ENCODE measurements around the gene VPS35. TPM values are rescaled to one million over a fixed set of nuclear protein-coding genes. Genes with fewer than 3 reads are reported as not detected.

Gene VPS35
- total RNA-seq, 2 donors from 2014 or later: 14.5 to 40.5 TPM

- H3K4me1 ChIP-seq: no peaks in the 10 kb centered on the region
- WGBS, 2 donors: 81 to 90% methylated on average over 4 of the region's 4 CpGs
- no peaks in the 10 kb centered on the region for H3K27me3 ChIP-seq
- no peaks in the 10 kb centered on the region for H3K9me3 ChIP-seq
- DNase-seq: no peak
- ATAC-seq: no peak
- no peak overlapping the region for H3K4me3 ChIP-seq
- H3K27ac ChIP-seq: no peak overlapping the region
- H3K36me3 ChIP-seq (replicated peaks in 1 of 2; ENCODE audit: insufficient read depth in 1 of 2, low read depth in 2 of 2): no peaks in the 10 kb centered on the region
- intact Hi-C loops (cut with DNase I): no loop called here
- no peak for TF ChIP-seq POLR2A (IDR thresholded peaks at IDR 0.05)
- TF ChIP-seq, protein P1, sequence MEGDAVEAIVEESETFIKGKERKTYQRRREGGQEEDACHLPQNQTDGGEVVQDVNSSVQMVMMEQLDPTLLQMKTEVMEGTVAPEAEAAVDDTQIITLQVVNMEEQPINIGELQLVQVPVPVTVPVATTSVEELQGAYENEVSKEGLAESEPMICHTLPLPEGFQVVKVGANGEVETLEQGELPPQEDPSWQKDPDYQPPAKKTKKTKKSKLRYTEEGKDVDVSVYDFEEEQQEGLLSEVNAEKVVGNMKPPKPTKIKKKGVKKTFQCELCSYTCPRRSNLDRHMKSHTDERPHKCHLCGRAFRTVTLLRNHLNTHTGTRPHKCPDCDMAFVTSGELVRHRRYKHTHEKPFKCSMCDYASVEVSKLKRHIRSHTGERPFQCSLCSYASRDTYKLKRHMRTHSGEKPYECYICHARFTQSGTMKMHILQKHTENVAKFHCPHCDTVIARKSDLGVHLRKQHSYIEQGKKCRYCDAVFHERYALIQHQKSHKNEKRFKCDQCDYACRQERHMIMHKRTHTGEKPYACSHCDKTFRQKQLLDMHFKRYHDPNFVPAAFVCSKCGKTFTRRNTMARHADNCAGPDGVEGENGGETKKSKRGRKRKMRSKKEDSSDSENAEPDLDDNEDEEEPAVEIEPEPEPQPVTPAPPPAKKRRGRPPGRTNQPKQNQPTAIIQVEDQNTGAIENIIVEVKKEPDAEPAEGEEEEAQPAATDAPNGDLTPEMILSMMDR (IDR thresholded peaks at IDR 0.05): no peak
These were observed 12.6 kb upstream of the VPS35 start for GRCh38 chr16:46701615-46702014.

DNA sequence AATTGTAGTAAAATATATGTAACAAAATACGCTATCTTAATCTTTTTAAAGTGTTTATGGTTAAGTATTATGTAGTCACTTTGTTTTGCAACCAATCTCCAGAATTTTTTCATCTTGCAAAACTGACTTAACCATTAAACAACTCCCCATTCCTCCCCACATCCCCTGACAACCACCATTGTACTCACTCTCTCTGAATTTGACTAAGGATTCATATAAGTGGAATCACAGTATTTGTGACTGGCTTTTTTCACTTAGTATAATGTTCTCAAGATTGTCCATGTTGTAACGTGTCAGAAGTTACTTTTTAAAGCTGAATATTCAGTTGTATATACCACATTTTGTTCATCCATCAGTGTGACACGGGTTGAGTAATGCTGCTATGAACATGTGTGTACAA lies 11.1 kb upstream of the VPS35 start:
- WGBS, 2 donors: 89 to 98% methylated on average over 3 of the region's 3 CpGs
- H3K36me3 ChIP-seq (replicated peaks in 1 of 2; ENCODE audit: insufficient read depth in 1 of 2, low read depth in 2 of 2): no peaks in the 10 kb centered on the region
- no peak overlapping the region for H3K4me3 ChIP-seq
- no peak for DNase-seq
- no peaks in the 10 kb centered on the region for H3K27me3 ChIP-seq
- no peak overlapping the region for H3K27ac ChIP-seq
- TF ChIP-seq POLR2A (IDR thresholded peaks at IDR 0.05): no peak
- TF ChIP-seq, protein P1 (IDR thresholded peaks at IDR 0.05): no peak
- H3K4me1 ChIP-seq: no peaks in the 10 kb centered on the region
- no peaks in the 10 kb centered on the region for H3K9me3 ChIP-seq
- intact Hi-C loops (cut with DNase I): no loop called here
- no peak for ATAC-seq

GRCh38 chr16:46696957-46697356 lies 8.0 kb upstream of the VPS35 start:
- 33 to 52% methylated on average over 3 of the region's 3 CpGs for WGBS, 2 donors
- DNase-seq: no peak
- no peaks in the 10 kb centered on the region for H3K27me3 ChIP-seq

DNA sequence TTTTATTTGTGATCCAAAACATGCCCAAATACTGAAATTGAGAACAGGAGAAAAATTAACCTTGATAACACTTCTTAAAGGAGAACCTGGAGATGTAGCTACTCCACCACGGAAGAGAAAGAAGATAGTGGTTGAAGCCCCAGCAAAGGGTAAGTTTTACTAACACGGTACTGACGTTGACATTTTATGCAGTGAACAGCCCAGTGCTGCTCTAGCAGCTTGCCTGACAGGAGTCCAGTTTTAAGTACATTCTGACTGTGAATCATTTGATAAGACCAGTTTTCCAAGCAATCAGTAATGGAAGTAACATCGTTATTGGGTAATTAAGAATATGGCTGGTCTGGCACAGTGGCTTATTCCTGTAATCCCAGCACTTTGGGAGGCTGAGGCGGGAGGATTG lies 7.0 kb upstream of the VPS35 start:
- Histone ChIP-seq H3K4me3 (no peak overlapping the region), H3K4me1 (no peaks in the 10 kb centered on the region), H3K27me3 (no peaks in the 10 kb centered on the region), H3K9me3 (no peaks in the 10 kb centered on the region), H3K27ac (no peak overlapping the region), H3K36me3 (replicated peaks in 1 of 2; ENCODE audit: insufficient read depth in 1 of 2, low read depth in 2 of 2) (no peaks in the 10 kb centered on the region)
- TF ChIP-seq POLR2A (IDR thresholded peaks at IDR 0.05): no peak
- TF ChIP-seq, protein P1 (IDR thresholded peaks at IDR 0.05): no peak
- ATAC-seq (no peak), DNase-seq (no peak)
- intact Hi-C loops (cut with DNase I): no loop called here
- 84% methylated on average over 5 of the region's 5 CpGs for WGBS, 2 donors

More at GRCh38 chr16:46696957-46697356, 8.0 kb upstream of the VPS35 start:
- no peak for TF ChIP-seq POLR2A (IDR thresholded peaks at IDR 0.05)
- TF ChIP-seq, protein P1 (IDR thresholded peaks at IDR 0.05): no peak
- Histone ChIP-seq H3K4me3 (no peak overlapping the region), H3K27ac (no peak overlapping the region), H3K4me1 (no peaks in the 10 kb centered on the region), H3K36me3 (replicated peaks in 1 of 2; ENCODE audit: insufficient read depth in 1 of 2, low read depth in 2 of 2) (no peaks in the 10 kb centered on the region), H3K9me3 (no peaks in the 10 kb centered on the region)
- intact Hi-C loops (cut with DNase I): no loop called here
- ATAC-seq: no peak

GRCh38 chr16:46693598-46693997 lies 4.6 kb upstream of the VPS35 start:
- DNase-seq (no peak), ATAC-seq (no peak)
- Histone ChIP-seq H3K9me3 (no peaks in the 10 kb centered on the region), H3K36me3 (replicated peaks in 1 of 2; ENCODE audit: insufficient read depth in 1 of 2, low read depth in 2 of 2) (no peaks in the 10 kb centered on the region), H3K4me1 (peaks cover 12% of the 10 kb centered on the region), H3K27me3 (no peaks in the 10 kb centered on the region), H3K4me3 (no peak overlapping the region), H3K27ac (no peak overlapping the region)
- intact Hi-C loops (cut with DNase I): no loop called here
- 91 to 92% methylated on average over 2 of the region's 2 CpGs for WGBS, 2 donors
- TF ChIP-seq, protein P1 (IDR thresholded peaks at IDR 0.05): no peak
- no peak for TF ChIP-seq POLR2A (IDR thresholded peaks at IDR 0.05)

Data from body of pancreas (tissue), 4 donors.